Measurements from ENCODE around the gene GPR3.

GRCh38 chr1:27408151-27408550 lies 15.7 kb downstream of the GPR3 start:
- TF ChIP-seq CTCF (IDR thresholded peaks at IDR 0.05) (no peak), POLR2A (IDR thresholded peaks at IDR 0.05) (no peak)

Data from Peyer's patch (tissue), 4 donors.